HG03025 (cell line): ENCODE results near the gene MAGEB5.
"Not testable (repeated sequence)": the region's sequence is repeated elsewhere in the genome, so short reads cannot be mapped to it uniquely, and the experiment has no call there.

ENCODE experiments used
- ATAC-seq: cut with Tn5 transposase; IDR thresholded peaks from one replicate; pipeline ENCODE4 v1.9.1; 2021; ENCODE audit warnings: mild to moderate bottlenecking, moderate library complexity; ENCODE audit not compliant: unreplicated experiment, low FRiP score

The MAGEB5 gene, protein sequence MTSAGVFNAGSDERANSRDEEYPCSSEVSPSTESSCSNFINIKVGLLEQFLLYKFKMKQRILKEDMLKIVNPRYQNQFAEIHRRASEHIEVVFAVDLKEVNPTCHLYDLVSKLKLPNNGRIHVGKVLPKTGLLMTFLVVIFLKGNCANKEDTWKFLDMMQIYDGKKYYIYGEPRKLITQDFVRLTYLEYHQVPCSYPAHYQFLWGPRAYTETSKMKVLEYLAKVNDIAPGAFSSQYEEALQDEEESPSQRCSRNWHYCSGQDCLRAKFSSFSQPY

DNA sequence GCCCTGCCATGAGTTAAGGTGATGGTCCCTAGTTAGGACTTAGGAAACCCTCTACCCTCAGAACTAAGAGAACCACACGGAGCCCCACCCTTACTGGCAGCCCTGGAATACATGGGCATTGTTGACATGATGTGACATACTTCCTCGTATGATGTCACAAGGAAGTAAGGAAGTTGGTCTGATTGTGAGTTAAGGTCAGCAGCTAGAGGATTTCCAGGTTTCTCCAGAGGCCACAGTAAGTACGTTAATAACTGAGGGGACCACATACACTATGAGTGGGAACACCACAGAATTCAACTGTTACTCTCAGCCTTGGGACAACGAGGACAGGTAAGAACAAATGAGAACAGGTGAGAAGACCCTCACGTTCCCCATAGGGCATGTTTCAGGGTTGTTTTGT is at the start of gene MAGEB5:
MAGEB5 (plus strand) TSS at position 301 of the 400 bp plus-strand sequence. CDS start 1,133 bp downstream, outside the sequence.
- ATAC-seq: no peak

GRCh38 chrX:26192204-26192603 is 23.8 kb upstream of the MAGEB5 start, which contains the start of gene MAGEB6:
Gene MAGEB6 (plus strand): TSS chrX:26192440. CDS start chrX:26193847, 1,407 bp downstream.
- no peak for ATAC-seq

- ATAC-seq: no peak
These were observed 12.4 kb upstream of the MAGEB5 start for GRCh38 chrX:26203561-26203960.

DNA sequence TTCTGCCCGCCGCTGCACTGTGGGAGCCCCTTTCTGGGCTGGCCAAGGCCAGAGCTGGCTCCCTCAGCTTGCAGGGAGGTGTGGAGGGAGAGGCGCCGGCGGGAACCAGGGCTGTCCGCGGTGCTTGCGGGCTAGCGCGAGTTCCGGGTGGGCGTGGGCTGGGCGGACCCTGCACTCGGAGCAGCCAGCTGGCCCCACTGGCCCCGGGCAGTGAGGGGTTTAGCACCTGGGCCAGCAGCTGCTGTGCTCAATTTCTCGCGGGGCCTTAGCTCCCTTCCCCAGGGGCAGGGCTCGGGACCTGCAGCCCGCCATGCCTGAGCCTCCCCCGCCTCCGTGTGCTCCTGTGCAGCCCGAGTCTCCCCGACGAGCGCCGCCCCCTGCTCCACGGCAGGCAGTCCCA is 11.3 kb upstream of the MAGEB5 start:
- not testable (repeated sequence) for ATAC-seq

- ATAC-seq: no peak
These were observed 8.0 kb upstream of the MAGEB5 start for GRCh38 chrX:26208012-26208411.

DNA sequence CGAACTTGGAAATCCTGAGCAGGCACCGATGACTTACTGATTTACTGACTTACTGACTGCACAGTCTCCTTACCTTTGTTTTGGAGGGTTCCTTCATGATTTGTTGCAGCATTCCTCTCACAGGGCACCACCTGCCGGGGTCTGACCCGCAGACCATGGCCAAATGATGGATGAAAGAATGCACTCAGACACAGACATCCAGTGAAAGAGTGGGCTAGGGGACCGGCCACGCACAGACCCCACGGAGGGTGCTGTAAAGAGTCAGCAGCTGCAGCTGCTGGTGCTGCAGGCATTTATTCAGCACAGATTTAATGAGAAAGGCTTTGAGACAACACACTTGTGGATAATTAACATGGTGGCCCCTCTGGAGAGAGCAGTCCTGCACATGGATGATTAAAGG is 3.4 kb downstream of the MAGEB5 start:
- no peak for ATAC-seq

- no peak for ATAC-seq
These were observed 18.2 kb downstream of the MAGEB5 start for GRCh38 chrX:26234177-26234576.

DNA sequence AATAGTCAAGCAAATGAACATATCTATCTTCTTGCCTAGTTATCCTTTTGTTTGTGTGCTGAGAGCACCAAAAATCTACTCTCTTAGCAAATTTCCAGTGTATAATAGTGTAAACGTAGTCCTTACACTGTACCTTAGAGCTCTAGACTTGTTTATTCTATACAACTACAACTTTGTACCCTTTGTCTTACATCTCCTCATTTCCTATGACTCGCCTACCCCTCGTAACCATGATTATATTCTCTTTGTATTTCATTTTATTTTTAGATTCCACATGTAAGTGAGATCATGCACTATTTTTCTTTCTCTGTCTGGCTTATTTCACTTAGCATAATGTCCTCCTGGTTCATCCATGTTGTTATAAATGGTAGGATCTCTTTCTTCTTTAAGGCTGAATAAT is 37.6 kb downstream of the MAGEB5 start:
- no peak for ATAC-seq

DNA sequence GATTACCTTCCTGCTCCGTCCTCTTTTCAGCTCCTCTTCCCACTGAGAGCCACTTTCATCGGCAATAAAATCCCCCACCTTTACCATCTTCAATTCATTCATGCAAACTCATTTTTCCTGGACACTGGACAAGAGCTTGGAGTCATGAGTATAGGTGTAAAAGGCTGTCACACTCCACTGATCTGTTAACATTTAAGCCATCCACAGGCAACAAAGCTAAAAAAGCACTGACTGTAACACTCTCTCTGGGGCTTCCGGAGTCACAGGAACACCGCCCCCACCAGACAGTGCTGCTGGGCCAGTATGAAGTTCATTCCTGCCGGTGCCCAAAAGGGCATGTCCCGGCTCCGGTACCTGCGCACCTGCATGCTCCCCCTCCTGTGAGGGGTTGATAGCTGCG is 38.5 kb downstream of the MAGEB5 start:
- ATAC-seq: no peak

- ATAC-seq: no peak
These were observed 46.2 kb downstream of the MAGEB5 start for GRCh38 chrX:26262121-26262523.
